Measurements from ENCODE around the gene RNF181.
"Not testable (repeated sequence)": the region's sequence is repeated elsewhere in the genome, so short reads cannot be mapped to it uniquely, and the experiment has no call there.

RNF181 gene

GRCh38 chr2:85595301-85596025, at the start of gene RNF181:
RNF181 (plus strand) TSS chr2:85595745; CDS start chr2:85595764, 19 bp downstream.
- FAIRE-seq: peak; percentile 99

GRCh38 chr2:85545780-85546240, 49.7 kb upstream of the RNF181 start:
- no peak for FAIRE-seq

- FAIRE-seq: no peak
Measured at GRCh38 chr2:85547089-85547858, 48.3 kb upstream of the RNF181 start.

- no peak for FAIRE-seq
Measured at GRCh38 chr2:85547859-85548607, 47.5 kb upstream of the RNF181 start.

- no peak for FAIRE-seq
Measured at GRCh38 chr2:85548608-85548900, 47.0 kb upstream of the RNF181 start.

GRCh38 chr2:85549095-85549494, 46.5 kb upstream of the RNF181 start:
- no peak for FAIRE-seq

GRCh38 chr2:85549826-85550225, 45.7 kb upstream of the RNF181 start:
- no peak for FAIRE-seq

GRCh38 chr2:85550486-85550885, 45.1 kb upstream of the RNF181 start:
- FAIRE-seq: no peak

- no peak for FAIRE-seq
Measured at GRCh38 chr2:85551698-85552678, 43.6 kb upstream of the RNF181 start.

GRCh38 chr2:85553184-85553583, 42.4 kb upstream of the RNF181 start:
- no peak for FAIRE-seq

- FAIRE-seq: no peak
Measured at GRCh38 chr2:85554980-85555612, 40.4 kb upstream of the RNF181 start.

GRCh38 chr2:85557130-85557529, 38.4 kb upstream of the RNF181 start:
- FAIRE-seq: no peak

GRCh38 chr2:85558160-85558559, 37.4 kb upstream of the RNF181 start:
- FAIRE-seq: no peak

GRCh38 chr2:85560403-85560726, 35.2 kb upstream of the RNF181 start:
- FAIRE-seq: not testable (repeated sequence)

- FAIRE-seq: no peak
Measured at GRCh38 chr2:85560812-85561279, 34.7 kb upstream of the RNF181 start.

- no peak for FAIRE-seq
Measured at GRCh38 chr2:85561280-85562212, 34.0 kb upstream of the RNF181 start, which contains the start of gene GGCX. GGCX (minus strand) TSS chr2:85561493; CDS start chr2:85561428, 65 bp downstream.

- no peak for FAIRE-seq
Measured at GRCh38 chr2:85564144-85564563, 31.4 kb upstream of the RNF181 start.

- FAIRE-seq: no peak
Measured at GRCh38 chr2:85566265-85566664, 29.3 kb upstream of the RNF181 start.

- no peak for FAIRE-seq
Measured at GRCh38 chr2:85575739-85576138, 19.8 kb upstream of the RNF181 start.

- FAIRE-seq: no peak
Measured at GRCh38 chr2:85577063-85577385, 18.5 kb upstream of the RNF181 start.

Data from endometrium (tissue), 2 donors.